ENCODE data around the gene ZNF254.

- TF ChIP-seq EZH2 (IDR thresholded peaks at IDR 0.05) (no peak), FOXP2 (optimal IDR thresholded peaks at IDR 0.05; ENCODE audit: control extremely low read depth, extremely low read length, insufficient read depth) (no peak), POLR2AphosphoS5 (IDR thresholded peaks at IDR 0.05; ENCODE audit: borderline replicate concordance, low read depth, low read length) (no peak)
Observed at GRCh38 chr19:24073807-24074206, 13.2 kb upstream of the ZNF254 start.
